Skin epidermis (tissue), 12 donors: ENCODE results near the gene CNGB1.
"Not testable (repeated sequence)": the region's sequence is repeated elsewhere in the genome, so short reads cannot be mapped to it uniquely, and the experiment has no call there.

Experiments
- H3K27ac ChIP-seq, 21 experiments: fragments of 200-600 bp; sonication (generic) in 11 of 21; one replicate each; pipeline ENCODE4 v1.5.0; 2020; ENCODE audit warnings: mild to moderate bottlenecking in 3 of 21, inconsistent platforms in 2 of 21, moderate library complexity in 2 of 21
- H3K4me3 ChIP-seq, 7 experiments: fragments of 200-600 bp; sonication (generic) in 2 of 7; one replicate each; pipeline ENCODE4 v1.5.0; 2020; ENCODE audit warnings: inconsistent platforms in 2 of 7, mild to moderate bottlenecking in 2 of 7, moderate library complexity in 1 of 7

Gene CNGB1

DNA sequence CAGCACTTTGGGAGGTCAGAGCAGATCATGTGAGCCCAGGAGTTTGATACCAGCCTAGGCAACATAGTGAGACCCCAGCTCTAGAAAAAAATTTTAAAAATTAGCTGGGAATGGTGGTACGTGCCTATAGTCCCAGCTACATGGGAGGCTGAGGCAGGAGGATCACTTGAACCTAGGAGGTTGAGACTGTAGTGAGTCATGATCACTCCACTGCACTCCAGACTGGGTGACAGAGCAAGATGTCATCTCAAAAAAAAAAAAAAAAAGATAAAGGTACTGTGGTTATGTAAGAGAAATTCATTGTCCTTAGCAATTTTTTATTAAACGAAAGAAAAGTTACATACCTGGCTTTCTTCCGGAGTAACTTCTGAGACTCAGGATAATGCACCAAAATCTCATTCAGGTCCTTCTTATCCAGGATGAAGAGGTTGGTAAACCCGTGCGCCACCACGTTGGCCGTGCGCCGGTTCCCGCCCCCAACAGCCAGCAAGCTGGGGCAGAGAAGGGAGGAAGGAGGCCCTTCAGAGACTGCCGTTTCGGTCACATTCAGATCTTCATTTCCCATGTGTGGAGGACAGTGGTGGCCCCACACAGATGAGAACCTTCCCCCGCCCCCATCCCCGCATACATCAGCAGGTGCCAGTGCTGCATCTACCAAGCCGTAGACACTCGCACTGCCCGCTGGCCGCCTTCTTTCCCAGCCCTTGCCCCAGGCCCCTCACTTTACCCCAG, 73.7 kb downstream of the CNGB1 start:
- Histone ChIP-seq H3K27ac (no peak overlapping the region), H3K4me3 (no peak overlapping the region)

GRCh38 chr16:57895081-57895547, 75.8 kb downstream of the CNGB1 start:
- peak overlapping the region in 3 of 21 experiments; percentile 3 to 82 (median 57) for H3K27ac ChIP-seq
- not testable (repeated sequence) for H3K4me3 ChIP-seq

- H3K27ac ChIP-seq = peak overlapping the region in 13 of 21 experiments; percentile 3 to 82 (median 63)
Measured at GRCh38 chr16:57894390-57895080, 76.4 kb downstream of the CNGB1 start.

GRCh38 chr16:57893559-57894389, 77.2 kb downstream of the CNGB1 start:
- H3K27ac ChIP-seq = peak overlapping the region in 17 of 21 experiments; percentile 3 to 82 (median 63)
- no peak overlapping the region for H3K4me3 ChIP-seq

More at GRCh38 chr16:57894390-57895080, 76.4 kb downstream of the CNGB1 start:
- no peak overlapping the region for H3K4me3 ChIP-seq

- peak overlapping the region in 16 of 21 experiments; percentile 3 to 82 (median 61) for H3K27ac ChIP-seq
- no peak overlapping the region for H3K4me3 ChIP-seq
Measured at GRCh38 chr16:57893217-57893558, 77.7 kb downstream of the CNGB1 start.

- Histone ChIP-seq H3K27ac (peak overlapping the region in 10 of 21 experiments; percentile 0 to 82 (median 58)), H3K4me3 (no peak overlapping the region)
Measured at GRCh38 chr16:57892447-57893096, 78.4 kb downstream of the CNGB1 start.

DNA sequence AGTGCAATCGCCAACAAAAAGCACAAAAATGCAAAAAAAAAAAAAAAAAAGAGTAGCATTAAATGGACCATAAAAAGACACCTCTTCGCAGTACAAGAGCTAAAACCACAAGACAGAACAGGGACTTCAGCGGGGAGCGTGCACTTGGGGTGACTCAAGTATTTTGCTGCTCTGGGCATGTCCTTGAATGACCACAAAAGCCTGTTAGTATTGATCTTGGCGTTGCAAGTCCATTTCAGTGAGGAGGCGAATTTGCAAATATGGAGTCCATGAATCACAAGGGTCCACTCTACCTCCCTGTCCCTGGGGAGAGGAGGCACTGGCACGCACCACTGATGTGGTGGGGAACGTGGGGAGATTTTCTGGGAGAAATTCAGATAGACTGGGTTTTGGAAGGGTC, 78.9 kb downstream of the CNGB1 start:
- peak overlapping the region in 8 of 21 experiments; percentile 0 to 82 (median 58) for H3K27ac ChIP-seq
- no peak overlapping the region for H3K4me3 ChIP-seq

- H3K4me3 ChIP-seq = no peak overlapping the region
- peak overlapping the region in 5 of 21 experiments; percentile 20 to 61 (median 49) for H3K27ac ChIP-seq
Measured at GRCh38 chr16:57890752-57891111, 80.2 kb downstream of the CNGB1 start.

GRCh38 chr16:57889960-57890751, 80.8 kb downstream of the CNGB1 start:
- Histone ChIP-seq H3K4me3 (no peak overlapping the region), H3K27ac (peak overlapping the region in 6 of 21 experiments; percentile 8 to 75 (median 42))

GRCh38 chr16:57889522-57889921, 81.4 kb downstream of the CNGB1 start:
- Histone ChIP-seq H3K27ac (peak overlapping the region in 4 of 21 experiments; percentile 10 to 54 (median 33)), H3K4me3 (no peak overlapping the region)

- no peak overlapping the region for H3K4me3 ChIP-seq
- no peak overlapping the region for H3K27ac ChIP-seq
Measured at GRCh38 chr16:57889111-57889510, 81.8 kb downstream of the CNGB1 start.

- Histone ChIP-seq H3K27ac (no peak overlapping the region), H3K4me3 (no peak overlapping the region)
Measured at GRCh38 chr16:57888128-57888527, 82.8 kb downstream of the CNGB1 start.

- Histone ChIP-seq H3K4me3 (no peak overlapping the region), H3K27ac (no peak overlapping the region)
Measured at GRCh38 chr16:57887711-57888110, 83.2 kb downstream of the CNGB1 start.

DNA sequence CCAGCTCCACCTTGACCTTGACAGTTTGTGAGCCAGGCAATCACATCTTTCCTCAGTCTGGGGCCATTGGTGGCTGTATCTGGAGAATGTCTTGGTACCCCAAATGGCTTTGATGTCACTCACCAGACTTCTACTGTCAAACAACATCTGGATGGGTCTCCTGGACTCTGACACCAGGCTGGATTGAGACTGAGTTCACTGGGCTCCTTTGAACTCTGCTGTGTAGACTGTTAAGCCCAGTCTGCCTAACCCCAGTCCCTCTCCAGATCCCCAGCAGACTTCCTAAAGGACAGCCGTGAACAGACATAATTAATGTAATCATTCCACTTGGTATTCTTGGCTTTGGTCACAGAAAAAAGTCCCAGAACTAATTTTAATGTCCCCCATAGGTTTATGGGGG, 84.5 kb downstream of the CNGB1 start:
- Histone ChIP-seq H3K27ac (no peak overlapping the region), H3K4me3 (no peak overlapping the region)

- Histone ChIP-seq H3K4me3 (no peak overlapping the region), H3K27ac (no peak overlapping the region)
Measured at GRCh38 chr16:57884655-57885133, 86.2 kb downstream of the CNGB1 start.

GRCh38 chr16:57883953-57884654, 86.8 kb downstream of the CNGB1 start:
- H3K4me3 ChIP-seq = peak overlapping the region in 2 of 7 experiments; percentile 4 to 24
- no peak overlapping the region for H3K27ac ChIP-seq

- Histone ChIP-seq H3K4me3 (no peak overlapping the region), H3K27ac (no peak overlapping the region)
Measured at GRCh38 chr16:57883480-57883879, 87.4 kb downstream of the CNGB1 start.

GRCh38 chr16:57882792-57883191, 88.1 kb downstream of the CNGB1 start:
- Histone ChIP-seq H3K4me3 (no peak overlapping the region), H3K27ac (no peak overlapping the region)
